CD4-positive, alpha-beta memory T cell (primary cell): ENCODE results near the gene FERMT2. TPM values are rescaled to one million over a fixed set of nuclear protein-coding genes. Genes with fewer than 3 reads are reported as not detected.

Source experiments
- CTCF ChIA-PET: fragments of 350-600 bp; sonication (Branson Sonifier 250); formaldehyde crosslinking; loops from one replicate; lab custom pipeline; 2021; ENCODE audit warnings: inconsistent platforms; ENCODE audit not compliant: partially characterized antibody; lab: Charles Lee
- POLR2A ChIA-PET: fragments of 350-600 bp; sonication (Branson Sonifier 250); formaldehyde crosslinking; loops from one replicate; lab custom pipeline; 2021; ENCODE audit not compliant: partially characterized antibody; lab: Charles Lee
- DNase-seq, 5 donors: peaks; one replicate each; pipeline versions ENCODE4 v3.0.0 to v3.0.0-alpha.2; 2020 to 2022; ENCODE audit warnings: mixed read lengths in 1 of 5
- H3K27ac ChIP-seq: one replicate; pipeline ENCODE4 v1.7.0; 2013; ENCODE audit warnings: low read depth, low read length
- H3K27me3 ChIP-seq: 2 replicates; pipeline ENCODE4 v1.7.0; 2013; ENCODE audit warnings: mild to moderate bottlenecking, low read length, moderate library complexity; ENCODE audit not compliant: insufficient read depth
- H3K36me3 ChIP-seq: 2 replicates; pipeline ENCODE4 v1.7.0; 2013; ENCODE audit warnings: mild to moderate bottlenecking, low read length, moderate library complexity; ENCODE audit not compliant: insufficient read depth
- H3K4me1 ChIP-seq: 2 replicates; pipeline ENCODE4 v1.7.0; 2013; ENCODE audit warnings: mild to moderate bottlenecking, low read length, moderate library complexity; ENCODE audit not compliant: insufficient read depth
- H3K4me3 ChIP-seq, 2 donors: one replicate each; pipeline ENCODE4 v1.7.0; 2013; ENCODE audit warnings: low read length in 2 of 2, mild to moderate bottlenecking in 1 of 2
- H3K9me3 ChIP-seq, 2 donors: one replicate each; pipeline ENCODE4 v1.7.0; 2013; ENCODE audit warnings: low read length in 2 of 2, control low read depth in 1 of 2; ENCODE audit not compliant: control insufficient read depth in 1 of 2
- H3K27ac Mint-ChIP-seq, 7 donors: one replicate each; pipeline ENCODE4 v1.8.0; 2020 to 2021; ENCODE audit warnings: mixed read lengths in 7 of 7, mild to moderate bottlenecking in 6 of 7, inconsistent platforms in 3 of 7, moderate library complexity in 3 of 7
- H3K27me3 Mint-ChIP-seq, 2 donors: one replicate each; pipeline ENCODE4 v1.8.0; 2020 to 2021; ENCODE audit warnings: mixed read lengths in 2 of 2
- H3K36me3 Mint-ChIP-seq, 2 donors: one replicate each; pipeline ENCODE4 v1.8.0; 2020 to 2021; ENCODE audit warnings: mixed read lengths in 2 of 2, inconsistent platforms in 1 of 2, mild to moderate bottlenecking in 1 of 2
- H3K4me1 Mint-ChIP-seq, 4 donors: one replicate each; pipeline ENCODE4 v1.8.0; 2020 to 2021; ENCODE audit warnings: mixed read lengths in 4 of 4, mild to moderate bottlenecking in 1 of 4
- H3K4me3 Mint-ChIP-seq, 8 donors: one replicate each; pipeline ENCODE4 v1.8.0; 2020 to 2021; ENCODE audit warnings: mixed read lengths in 8 of 8, mild to moderate bottlenecking in 7 of 8, moderate library complexity in 6 of 8, inconsistent platforms in 3 of 8
- H3K9me3 Mint-ChIP-seq, 8 donors: one replicate each; pipeline ENCODE4 v1.8.0; 2020 to 2021; ENCODE audit warnings: mixed read lengths in 8 of 8, mild to moderate bottlenecking in 5 of 8, inconsistent platforms in 3 of 8, moderate library complexity in 1 of 8
- intact Hi-C: fragments of 100-400 bp; cut with micrococcal nuclease; formaldehyde crosslinking; loops from one replicate; pipeline ENCODE4 v1.15.1; 2023
- polyA plus RNA-seq, 2 donors: library from polyadenylated mRNA; unstranded; fragments of 300-500 nt; fragmentation: Illumina TruSeq; gene quantifications; one replicate each; pipeline ENCODE4 v1.2.3, GENCODE V29; 2021
- total RNA-seq, 2 experiments: library from RNA; stranded (reverse); gene quantifications; one replicate each; pipeline ENCODE4 v1.2.3, GENCODE V29; 2021

Gene FERMT2
- total and polyA plus RNA-seq, 4 experiments from 2014 or later: 0.75 to 0.79 TPM; not detected in 2

DNA sequence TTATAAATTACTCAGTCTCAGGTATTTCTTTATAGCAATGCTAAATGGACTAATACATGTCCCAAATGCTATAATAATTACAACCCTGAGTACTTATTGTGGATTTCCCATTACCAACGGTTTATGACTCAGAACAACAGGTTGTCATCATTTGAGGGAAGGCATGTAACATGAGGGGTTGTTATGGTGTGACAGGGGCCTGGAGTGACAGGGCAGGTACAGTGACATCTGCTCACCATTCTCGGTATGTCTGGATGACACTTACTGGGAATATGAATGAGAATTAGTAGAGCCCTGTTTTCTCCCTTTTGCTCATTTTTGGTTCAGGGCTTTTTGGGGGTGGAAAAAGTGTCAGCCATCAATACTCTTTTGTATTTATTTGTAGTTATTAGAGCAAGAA lies 36.2 kb upstream of the FERMT2 start:
- H3K27ac ChIP-seq: no peak overlapping the region
- Mint-ChIP-seq H3K4me3 (no peak overlapping the region), H3K9me3 (peaks cover 0 to 2% (median 0%) of the 10 kb centered on the region in 8 donors), H3K27me3 (peaks cover 1 to 5% of the 10 kb centered on the region in 2 donors), H3K36me3 (no peaks in the 10 kb centered on the region), H3K27ac (no peak overlapping the region), H3K4me1 (no peaks in the 10 kb centered on the region)
- POLR2A ChIA-PET: no interaction called here
- no peaks in the 10 kb centered on the region for H3K36me3 ChIP-seq
- no peak for DNase-seq
- no peaks in the 10 kb centered on the region for H3K9me3 ChIP-seq
- H3K27me3 ChIP-seq: no peaks in the 10 kb centered on the region
- intact Hi-C loops: no loop called here
- H3K4me1 ChIP-seq: no peaks in the 10 kb centered on the region
- no peak overlapping the region for H3K4me3 ChIP-seq
- CTCF ChIA-PET: no interaction called here

DNA sequence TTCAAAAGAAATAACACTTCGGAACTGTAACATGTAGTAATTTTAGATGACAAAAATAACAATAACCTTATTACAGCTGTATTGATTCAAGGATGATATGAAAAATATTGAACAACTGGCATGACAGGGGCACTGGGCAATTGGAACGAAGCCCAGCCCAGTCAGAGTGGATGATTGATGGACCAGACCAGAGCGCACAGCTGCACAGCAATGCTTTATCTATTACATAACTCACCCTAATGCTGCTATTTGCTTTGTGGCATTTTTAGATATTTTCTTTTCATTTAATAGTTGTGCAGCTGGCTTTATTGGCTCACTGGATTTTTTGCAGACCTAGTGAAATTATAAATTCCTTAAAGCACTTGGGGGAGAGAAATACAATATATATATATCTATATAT lies 26.9 kb upstream of the FERMT2 start:
- Histone ChIP-seq H3K27ac (no peak overlapping the region), H3K36me3 (no peaks in the 10 kb centered on the region), H3K9me3 (no peaks in the 10 kb centered on the region), H3K4me1 (no peaks in the 10 kb centered on the region), H3K4me3 (no peak overlapping the region), H3K27me3 (no peaks in the 10 kb centered on the region)
- intact Hi-C loops: no loop called here
- H3K4me1 Mint-ChIP-seq: no peaks in the 10 kb centered on the region
- CTCF ChIA-PET: no interaction called here
- DNase-seq: no peak
- POLR2A ChIA-PET: no interaction called here
- peaks cover 3 to 12% of the 10 kb centered on the region in 2 donors for H3K27me3 Mint-ChIP-seq
- peaks cover 0 to 2% of the 10 kb centered on the region in 2 donors for H3K36me3 Mint-ChIP-seq
- peaks cover 0 to 2% (median 0%) of the 10 kb centered on the region in 8 donors for H3K9me3 Mint-ChIP-seq
- no peak overlapping the region for H3K4me3 Mint-ChIP-seq
- no peak overlapping the region for H3K27ac Mint-ChIP-seq

DNA sequence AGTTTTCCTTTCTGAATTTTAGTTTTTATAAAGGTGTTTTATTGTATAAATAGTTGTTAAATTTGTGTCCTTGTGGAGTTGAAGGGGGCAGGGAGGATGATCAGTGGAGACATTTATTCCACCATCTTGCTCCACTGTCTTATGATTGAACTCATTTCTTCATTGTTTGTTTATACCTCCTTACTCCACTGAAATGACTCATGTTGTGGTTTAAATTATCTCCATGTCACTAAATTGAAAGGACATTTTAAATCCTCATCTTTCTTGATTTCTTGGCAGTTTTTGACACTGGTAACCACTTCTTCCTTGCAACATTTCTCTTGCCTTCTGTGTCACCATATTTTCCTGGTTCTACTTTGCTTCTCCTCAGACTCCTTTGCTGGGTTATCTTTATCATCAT lies 23.6 kb upstream of the FERMT2 start:
- Mint-ChIP-seq H3K27me3 (peaks cover 10 to 19% of the 10 kb centered on the region in 2 donors), H3K9me3 (peaks cover 2 to 12% (median 4%) of the 10 kb centered on the region in 8 donors), H3K4me3 (no peak overlapping the region), H3K36me3 (peaks cover 0 to 2% of the 10 kb centered on the region in 2 donors), H3K27ac (no peak overlapping the region), H3K4me1 (no peaks in the 10 kb centered on the region)
- Histone ChIP-seq H3K27ac (no peak overlapping the region), H3K4me1 (no peaks in the 10 kb centered on the region), H3K27me3 (no peaks in the 10 kb centered on the region), H3K4me3 (no peak overlapping the region), H3K9me3 (no peaks in the 10 kb centered on the region), H3K36me3 (no peaks in the 10 kb centered on the region)
- no peak for DNase-seq
- intact Hi-C loops: no loop called here
- ChIA-PET CTCF (no interaction called here), POLR2A (no interaction called here)

DNA sequence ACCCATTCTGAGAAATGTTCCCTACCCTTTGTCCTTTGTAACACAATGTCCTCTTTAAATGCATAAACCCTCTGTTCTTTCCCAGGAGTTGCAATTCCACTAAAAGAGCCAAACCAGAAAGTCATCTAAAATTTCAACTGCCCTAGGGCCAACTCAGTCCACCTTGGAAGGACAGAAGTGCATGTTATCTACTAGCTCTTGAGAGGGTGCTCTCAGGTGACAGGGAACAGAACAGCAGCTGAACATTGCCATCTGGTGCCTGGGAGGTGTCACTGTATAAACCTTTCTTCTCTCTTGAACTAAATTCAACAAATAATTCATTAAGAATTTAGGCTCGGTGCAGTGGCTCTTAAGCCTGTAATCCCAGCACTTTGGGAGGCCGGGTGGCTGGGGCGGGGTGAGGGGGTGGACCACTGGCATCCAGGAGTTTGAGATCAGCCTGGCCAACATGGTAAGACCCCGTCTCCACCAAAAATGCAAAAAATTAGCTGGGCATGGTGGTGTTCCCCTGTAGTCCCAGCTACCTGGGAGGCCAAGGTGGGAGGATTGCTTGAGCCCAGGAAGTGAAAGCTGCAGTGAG lies 10.3 kb upstream of the FERMT2 start:
- H3K4me3 Mint-ChIP-seq: peak overlapping the region in 6 of 8 donors; percentile 4 to 56 (median 20)
- POLR2A ChIA-PET: interaction anchor here (0.6 to 1.2 kb wide), 3 partner anchors 42 to 450 kb away, joined by 3 to 7 read pairs (median 4); no protein-coding TSS in a partner anchor
- no peak overlapping the region for H3K4me3 ChIP-seq

GRCh38 chr14:52960627-52961026 lies 9.8 kb upstream of the FERMT2 start:
- CTCF ChIA-PET: interaction anchor here (0.6 to 10.8 kb wide), 25 partner anchors 9 to 965 kb away, joined by 3 to 215 read pairs (median 4); partner anchors contain the start of gene FERMT2
- no peaks in the 10 kb centered on the region for H3K9me3 ChIP-seq
- peak overlapping the region; percentile 25 to 86 (median 55) for H3K27ac Mint-ChIP-seq
- H3K4me3 ChIP-seq: no peak overlapping the region
- no peak overlapping the region for H3K27ac ChIP-seq
- no peaks in the 10 kb centered on the region for H3K36me3 Mint-ChIP-seq
- intact Hi-C loops: loop anchor here (1.0 kb wide), 3 partner anchors 42 to 661 kb away; no protein-coding TSS in a partner anchor
- H3K36me3 ChIP-seq: no peaks in the 10 kb centered on the region
- DNase-seq: peak in 4 of 5 donors; percentile 25 to 51 (median 50)
- peaks cover 9 to 19% (median 15%) of the 10 kb centered on the region in 4 donors for H3K4me1 Mint-ChIP-seq
- no peaks in the 10 kb centered on the region for H3K27me3 Mint-ChIP-seq
- no peaks in the 10 kb centered on the region for H3K9me3 Mint-ChIP-seq
- H3K4me3 Mint-ChIP-seq: peak overlapping the region in 5 of 8 donors; percentile 13 to 56 (median 23)
- POLR2A ChIA-PET: interaction anchor here (0.6 to 1.2 kb wide), 3 partner anchors 42 to 451 kb away, joined by 3 to 7 read pairs (median 4); no protein-coding TSS in a partner anchor
- H3K27me3 ChIP-seq: no peaks in the 10 kb centered on the region
- H3K4me1 ChIP-seq: peaks cover 5% of the 10 kb centered on the region

More for the DNA sequence above, 10.3 kb upstream of the FERMT2 start:
- H3K27ac Mint-ChIP-seq: peak overlapping the region in 6 of 7 donors; percentile 25 to 86 (median 68)
- H3K4me1 Mint-ChIP-seq: peaks cover 9 to 19% (median 15%) of the 10 kb centered on the region in 4 donors
- no peaks in the 10 kb centered on the region for H3K9me3 Mint-ChIP-seq
- Histone ChIP-seq H3K27me3 (no peaks in the 10 kb centered on the region), H3K27ac (no peak overlapping the region), H3K9me3 (no peaks in the 10 kb centered on the region), H3K36me3 (no peaks in the 10 kb centered on the region), H3K4me1 (peaks cover 5% of the 10 kb centered on the region)
- H3K36me3 Mint-ChIP-seq: no peaks in the 10 kb centered on the region
- CTCF ChIA-PET: interaction anchor here (0.6 to 10.8 kb wide), 27 partner anchors 10 to 965 kb away, joined by 3 to 215 read pairs (median 4); partner anchors contain the start of gene FERMT2
- H3K27me3 Mint-ChIP-seq: no peaks in the 10 kb centered on the region
- intact Hi-C loops: loop anchor here (1.0 kb wide), 3 partner anchors 43 to 662 kb away; no protein-coding TSS in a partner anchor
- peak; percentile 61 to 69 (median 64) for DNase-seq

- POLR2A ChIA-PET: no interaction called here
- Histone ChIP-seq H3K27ac (no peak overlapping the region), H3K27me3 (peaks cover 19% of the 10 kb centered on the region), H3K4me1 (peaks cover 15% of the 10 kb centered on the region), H3K36me3 (no peaks in the 10 kb centered on the region), H3K4me3 (no peak overlapping the region), H3K9me3 (no peaks in the 10 kb centered on the region)
- Mint-ChIP-seq H3K27me3 (peaks cover 12 to 18% of the 10 kb centered on the region in 2 donors), H3K9me3 (no peaks in the 10 kb centered on the region), H3K4me3 (no peak overlapping the region), H3K4me1 (peaks cover 14 to 20% (median 17%) of the 10 kb centered on the region in 4 donors), H3K27ac (no peak overlapping the region), H3K36me3 (no peaks in the 10 kb centered on the region)
- no peak for DNase-seq
- CTCF ChIA-PET: interaction anchor here (0.9 kb wide), 1 partner anchor 129 kb away, joined by 3 read pairs; no protein-coding TSS in a partner anchor
- intact Hi-C loops: loop anchor here (5.0 to 10.0 kb wide), 2 partner anchors 260 to 402 kb away; partner anchors contain the start of genes ERO1A, GPR137C and TXNDC16
These were observed 3.7 kb upstream of the FERMT2 start for GRCh38 chr14:52954346-52955214.
